ENCODE measurements around the gene FERMT1.
"Not testable (repeated sequence)": the region's sequence is repeated elsewhere in the genome, so short reads cannot be mapped to it uniquely, and the experiment has no call there.

- not testable (repeated sequence) for TF ChIP-seq CTCF, EZH2, EZH2phosphoT487 (IDR thresholded peaks at IDR 0.05)
Measured at GRCh38 chr20:6054689-6055051, 68.2 kb downstream of the FERMT1 start.

All from neural progenitor cell (in vitro differentiated cells).